GDM1 (cell line): Measurements from ENCODE around the gene SYTL2.
"Not testable (repeated sequence)": the region's sequence is repeated elsewhere in the genome, so short reads cannot be mapped to it uniquely, and the experiment has no call there.

Source experiments
- DNase-seq: peaks from one replicate; lab custom pipeline; 2025; lab: John Stamatoyannopoulos, UW

SYTL2 gene

DNA sequence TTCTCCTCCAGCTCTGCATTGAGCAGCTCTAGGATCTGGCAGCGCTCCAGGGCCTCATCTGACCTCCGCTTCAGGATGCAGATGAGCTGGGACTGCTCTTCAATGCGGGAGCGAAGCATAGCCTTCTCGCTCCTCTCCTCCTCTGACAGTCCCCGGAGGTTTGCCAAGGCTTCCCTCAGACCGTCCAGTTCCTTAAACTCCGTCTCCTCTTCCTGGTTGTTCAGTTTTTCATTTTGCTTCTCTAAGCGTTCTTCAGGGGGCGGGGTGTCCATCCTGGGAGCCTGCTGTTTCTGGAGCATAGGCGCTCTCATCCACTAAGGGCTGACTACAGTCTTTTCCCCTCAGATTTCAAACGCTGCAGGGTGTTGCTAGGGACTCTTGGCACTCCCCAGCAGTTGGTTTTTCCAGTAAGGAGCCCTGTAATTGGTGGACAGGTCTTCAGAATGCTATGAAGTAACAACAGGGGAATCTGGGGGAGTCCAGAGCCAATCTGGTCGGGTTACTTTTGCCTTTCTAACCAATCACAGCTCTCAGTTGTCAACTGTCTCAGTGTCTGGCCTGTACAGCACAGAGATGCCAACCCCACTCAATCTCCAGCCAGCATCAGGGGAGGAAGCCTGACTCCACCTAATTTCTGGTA is 125.0 kb downstream of the SYTL2 start, which contains the start of gene CCDC89:
Gene CCDC89 (minus strand): TSS at position 376 of the 640 bp plus-strand sequence. CDS start 65 bp downstream, at position 311.
- no peak for DNase-seq

DNA sequence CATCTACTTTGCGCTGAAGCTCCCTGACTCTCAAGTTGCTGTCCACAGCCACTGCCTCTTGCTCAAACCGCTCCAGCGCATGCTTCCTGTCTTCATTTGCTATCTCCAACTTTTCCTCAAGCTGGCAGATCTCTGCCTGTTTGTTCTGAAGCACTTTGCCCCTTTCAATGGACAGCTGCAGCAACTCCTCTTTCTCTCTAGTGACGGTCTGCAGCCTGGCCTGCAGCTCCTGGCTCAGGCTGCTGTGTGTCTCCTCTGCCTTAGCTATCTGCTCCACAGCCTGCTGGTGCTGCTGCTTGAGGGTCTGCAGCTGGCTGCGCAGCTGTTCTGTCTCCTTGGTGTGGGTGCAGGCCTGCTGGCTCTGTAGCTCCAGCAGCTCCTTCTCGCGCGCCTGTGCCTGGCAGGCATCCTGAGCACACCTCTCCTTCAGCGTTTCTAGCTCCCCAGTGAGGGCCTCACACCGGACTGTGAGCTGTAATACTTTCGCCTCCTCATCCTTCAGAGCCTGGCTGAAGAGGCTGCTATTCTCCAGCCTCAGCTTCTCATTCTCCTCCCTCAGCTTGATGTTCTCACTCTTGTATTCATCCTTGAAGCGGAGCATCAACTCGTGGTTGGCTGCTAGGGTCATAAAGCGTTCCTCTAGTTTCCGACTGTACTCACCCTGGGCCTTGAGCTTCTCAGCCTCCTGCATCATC is 125.7 kb downstream of the SYTL2 start:
- no peak for DNase-seq

DNA sequence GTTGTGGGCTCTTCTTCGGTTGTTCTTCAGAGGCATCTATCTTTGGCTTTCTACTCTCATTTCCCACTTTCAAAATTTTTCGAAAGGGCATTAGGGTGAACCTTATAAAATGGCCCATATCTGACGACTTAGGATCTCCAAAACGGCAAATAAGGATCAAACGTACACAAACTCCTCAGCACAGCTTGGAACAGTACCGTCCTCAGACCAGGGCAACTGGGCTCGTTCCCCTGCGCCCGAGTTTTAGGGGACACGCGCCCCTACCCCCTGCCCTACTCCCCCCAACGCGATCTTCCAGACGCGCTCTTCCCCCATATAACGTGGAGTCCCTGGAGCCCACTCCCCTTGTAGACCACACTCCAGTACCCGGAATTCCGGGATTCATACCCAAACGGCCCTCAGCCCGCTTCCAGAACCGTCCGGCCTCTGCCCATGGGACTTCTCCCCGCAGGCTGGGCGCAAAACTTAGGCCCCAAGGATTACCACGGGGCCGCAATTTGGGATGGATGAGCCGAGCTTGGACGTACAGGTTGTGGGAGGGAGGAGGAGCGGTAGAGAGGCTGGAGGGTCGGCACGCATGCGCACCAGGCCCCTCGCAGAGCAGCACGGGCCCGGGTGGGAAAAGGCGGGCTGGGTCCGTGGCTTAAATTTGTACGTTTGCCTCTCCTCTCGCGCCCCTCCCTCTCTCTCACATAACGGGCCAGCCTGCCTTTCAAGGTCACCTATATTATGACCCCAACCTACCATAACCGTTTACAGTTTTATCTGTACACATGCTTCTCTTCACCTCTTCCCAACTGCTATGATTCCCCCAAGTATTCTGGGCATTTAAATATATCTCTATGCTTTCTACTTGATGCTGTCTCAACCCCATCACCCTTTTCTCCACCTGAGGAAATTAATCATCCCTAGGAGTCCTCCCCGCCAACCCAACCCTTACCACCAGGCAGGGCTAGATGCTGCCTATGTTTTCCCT is 128.3 kb downstream of the SYTL2 start:
- peak; percentile 54 for DNase-seq

DNA sequence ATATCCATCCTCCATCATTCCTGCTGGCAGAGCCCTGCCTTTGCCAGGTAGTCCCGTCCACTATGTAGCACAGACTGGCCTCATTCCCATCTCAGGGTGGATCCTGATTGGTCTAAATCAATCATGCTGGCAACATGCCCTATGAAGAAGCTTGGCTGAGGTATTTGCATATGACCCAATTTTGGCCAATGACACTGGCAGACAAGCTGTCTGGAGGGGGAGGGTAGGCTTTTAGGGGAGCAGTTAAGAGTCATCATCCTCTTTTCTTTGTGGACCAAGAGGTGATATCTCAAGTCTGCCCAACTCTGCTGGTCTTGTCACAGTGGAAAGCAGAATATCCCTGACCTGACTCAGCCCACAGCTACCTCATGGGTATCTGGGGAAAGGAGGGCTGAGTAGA is 130.0 kb downstream of the SYTL2 start:
- no peak for DNase-seq

DNA sequence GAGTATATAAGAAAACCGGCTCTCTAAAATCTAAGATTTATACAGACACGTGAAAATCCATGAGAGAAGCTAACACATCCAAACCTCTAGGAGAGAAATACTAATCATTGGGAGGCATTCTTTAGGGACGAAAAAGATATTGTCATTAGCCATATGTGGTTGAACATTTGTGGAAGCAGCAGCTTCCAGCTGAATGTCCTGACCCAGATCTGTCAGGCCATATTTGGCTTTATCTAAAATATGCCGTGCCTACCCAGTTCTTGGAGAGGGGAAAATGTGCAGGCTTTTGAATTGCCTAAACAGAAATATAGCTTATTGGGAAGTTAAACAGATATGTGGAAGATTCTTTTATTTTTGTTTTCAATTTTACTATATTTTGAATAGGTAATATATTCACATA is 131.4 kb downstream of the SYTL2 start:
- no peak for DNase-seq

DNA sequence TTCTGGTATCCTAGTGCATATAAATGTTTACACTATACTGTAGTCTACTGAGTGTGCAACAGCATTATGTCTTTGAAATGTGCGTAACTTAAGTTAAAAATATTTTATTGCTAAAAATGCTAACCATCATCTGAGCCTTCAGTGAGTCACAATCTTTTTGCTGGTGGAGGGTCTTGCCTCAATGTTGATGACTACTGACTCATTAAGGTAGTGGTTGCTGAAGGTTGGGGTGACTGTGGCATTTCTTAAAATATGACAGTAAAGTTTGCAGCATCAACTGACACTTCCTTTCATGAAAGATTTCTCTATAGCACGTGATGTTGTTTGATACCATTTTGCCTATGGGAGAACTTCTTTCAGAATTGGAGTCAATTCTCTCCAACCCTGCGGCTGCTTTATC is 137.5 kb downstream of the SYTL2 start:
- DNase-seq, result no peak

DNA sequence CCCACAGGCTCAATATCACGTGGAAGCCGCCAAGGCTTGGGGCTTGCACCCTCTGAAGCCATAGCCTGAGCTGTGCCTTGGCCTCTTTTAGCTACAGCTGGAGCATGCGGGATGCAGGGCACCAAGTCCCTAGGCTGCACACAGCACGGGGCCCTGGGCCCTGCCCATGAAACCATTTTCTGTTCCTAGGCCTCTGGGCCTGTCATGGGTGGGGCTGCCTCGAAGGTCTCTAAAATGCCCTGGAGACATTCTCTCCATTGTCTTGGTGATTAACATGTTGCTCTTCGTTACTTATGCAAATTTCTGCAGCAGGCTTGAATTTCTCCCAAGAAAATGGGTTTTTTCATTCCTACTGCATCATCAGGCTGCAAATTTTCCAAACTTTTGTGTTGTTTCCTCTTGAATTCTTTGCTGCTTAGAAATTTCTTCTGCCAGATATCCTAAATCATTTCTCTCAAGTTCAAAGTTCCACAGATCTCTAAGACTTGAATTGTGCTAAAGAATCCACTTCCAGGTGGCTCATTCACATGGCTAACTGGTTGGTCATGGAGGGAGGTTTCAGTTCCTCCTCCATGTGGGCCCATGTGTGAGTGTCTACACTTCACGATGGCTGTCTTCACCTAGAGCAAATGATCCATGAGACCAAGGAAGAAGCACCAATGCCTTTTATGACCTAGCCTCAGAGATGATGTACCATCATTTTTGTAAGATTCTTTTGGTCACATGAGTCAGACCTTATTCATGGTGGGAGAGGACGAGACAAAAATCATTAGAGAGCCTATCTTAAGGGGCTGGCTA is 138.6 kb downstream of the SYTL2 start:
- no peak for DNase-seq

DNA sequence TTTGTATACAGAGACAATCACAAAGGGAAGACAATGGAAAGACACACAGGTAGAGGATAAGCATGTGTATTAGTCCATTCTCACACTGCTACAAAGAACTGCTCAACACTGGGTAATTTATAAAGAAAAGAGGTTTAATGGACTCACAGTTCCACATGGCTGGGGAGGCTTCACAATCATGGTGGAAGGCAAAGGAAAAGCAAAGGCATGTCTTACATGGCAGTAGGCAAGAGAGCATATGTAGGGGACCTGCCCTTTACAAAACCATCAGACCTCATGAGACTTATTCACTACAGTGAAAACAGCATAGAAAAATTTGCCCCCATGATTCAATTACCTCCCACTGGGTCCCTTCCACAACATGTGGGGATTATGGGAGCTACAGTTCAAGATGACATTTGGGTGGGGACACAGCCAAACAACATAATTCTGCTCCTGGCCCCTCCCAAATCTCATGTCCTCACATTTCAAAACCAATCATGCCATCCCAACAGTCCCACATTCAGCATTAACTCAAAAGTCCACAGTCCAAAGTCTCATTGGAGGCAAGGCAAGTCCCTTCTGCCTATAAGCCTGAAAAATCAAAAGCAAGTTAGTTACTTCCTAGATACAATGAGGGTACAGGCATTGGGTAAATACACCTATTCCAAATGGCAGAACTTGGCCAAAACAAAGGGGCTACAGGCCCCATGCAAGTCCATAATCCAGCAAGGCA is 139.8 kb downstream of the SYTL2 start:
- not testable (repeated sequence) for DNase-seq

DNA sequence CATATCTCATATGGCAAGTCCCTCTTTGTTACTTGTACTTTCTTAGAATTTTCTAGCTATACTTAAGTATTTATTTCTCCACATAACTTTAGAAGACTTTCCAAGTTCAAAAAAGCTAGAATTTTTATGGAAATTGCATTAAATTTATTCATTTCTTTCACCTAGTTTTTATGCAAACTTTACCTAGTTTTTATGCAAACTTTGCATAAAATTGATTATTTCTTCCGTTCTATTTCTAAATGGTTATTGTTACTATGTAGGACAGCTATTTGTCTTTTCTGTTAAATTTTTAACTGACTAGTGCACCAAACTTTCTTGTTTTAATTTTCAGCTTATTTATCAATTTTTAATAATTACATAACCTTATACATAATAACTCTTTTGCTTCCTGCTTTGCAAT is 142.8 kb downstream of the SYTL2 start:
- DNase-seq, result no peak

DNA sequence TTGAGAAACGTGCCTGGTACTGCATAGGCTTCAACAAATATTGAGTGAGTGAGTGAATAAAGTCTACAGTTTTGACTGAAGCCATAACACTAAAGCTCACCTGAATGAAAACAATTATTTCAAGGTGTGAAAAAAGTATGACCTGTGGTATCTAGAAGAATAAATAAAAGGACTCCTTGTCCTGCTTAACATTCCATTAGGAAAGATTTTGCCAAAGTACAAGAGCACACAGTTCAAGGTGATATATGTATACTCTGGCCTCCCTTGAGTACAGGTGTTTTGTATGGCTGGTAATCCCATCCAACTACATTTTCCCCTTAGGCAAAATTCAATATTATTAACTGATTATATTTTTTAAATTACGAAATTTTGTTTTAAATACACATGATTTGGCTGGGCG is 144.3 kb downstream of the SYTL2 start:
- no peak for DNase-seq

DNA sequence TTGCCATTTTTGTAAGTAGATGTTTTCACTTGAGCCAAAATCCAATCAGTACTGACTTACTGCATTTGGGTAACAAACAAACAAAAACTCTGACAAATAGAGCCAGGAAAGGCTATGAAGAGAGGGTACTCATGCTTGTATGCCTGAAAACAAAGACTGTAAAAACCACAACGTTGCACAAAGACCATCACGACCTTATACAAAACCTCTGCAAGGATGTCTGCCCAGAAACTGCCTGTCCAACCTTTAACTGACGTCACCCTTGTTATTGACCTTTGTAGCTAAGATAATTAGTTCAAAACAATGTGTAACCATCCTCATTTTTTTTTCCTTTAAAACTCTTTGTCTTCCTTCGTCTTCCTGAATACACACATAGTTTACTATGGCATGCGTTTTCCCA is 145.2 kb downstream of the SYTL2 start:
- no peak for DNase-seq

DNA sequence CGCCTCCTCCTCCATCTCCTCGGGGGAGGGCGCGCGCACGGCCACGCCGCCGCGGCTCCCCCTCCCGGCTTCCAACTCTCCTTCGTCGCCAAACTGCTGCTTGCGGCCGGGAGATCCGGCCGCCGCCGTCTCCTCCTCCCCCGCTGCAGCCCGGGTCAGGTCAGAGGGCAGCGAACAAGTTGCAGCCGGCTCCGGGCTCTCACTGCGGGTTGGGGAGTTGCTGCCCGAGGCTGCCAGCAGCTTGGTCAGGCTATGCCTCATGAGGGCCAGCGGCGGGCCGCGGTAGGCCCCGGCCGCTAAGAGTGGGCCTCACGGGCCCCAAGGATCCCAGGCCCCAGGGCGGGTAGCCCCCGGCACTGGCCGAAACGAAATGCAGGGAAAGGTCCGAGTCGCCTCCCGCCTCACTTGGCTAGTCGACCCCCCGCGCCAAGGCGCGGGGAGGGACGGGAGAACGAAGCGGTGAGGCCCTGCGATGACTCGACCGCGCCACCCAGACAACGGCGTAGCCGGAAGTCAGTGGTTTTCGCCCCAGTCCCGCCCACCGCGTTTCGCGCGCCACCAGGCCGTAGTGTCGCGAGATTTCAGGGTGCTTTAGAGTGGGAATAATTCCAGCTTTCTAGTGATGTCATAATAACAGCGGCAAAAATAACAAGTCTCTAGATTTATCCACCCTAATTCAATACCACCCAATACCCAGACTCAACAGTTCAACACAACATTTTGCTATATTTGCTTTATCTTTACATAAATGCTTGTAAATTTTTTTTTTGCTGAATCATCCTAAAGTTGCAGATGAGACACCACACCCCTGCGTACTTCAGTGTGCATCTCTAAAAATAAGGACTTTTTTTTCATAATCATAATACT is 146.1 kb downstream of the SYTL2 start, which contains the start of gene CREBZF:
Gene CREBZF (minus strand): TSS at position 515 of the 867 bp plus-strand sequence. CDS start 254 bp downstream, at position 261.
- peak; percentile 89 for DNase-seq

DNA sequence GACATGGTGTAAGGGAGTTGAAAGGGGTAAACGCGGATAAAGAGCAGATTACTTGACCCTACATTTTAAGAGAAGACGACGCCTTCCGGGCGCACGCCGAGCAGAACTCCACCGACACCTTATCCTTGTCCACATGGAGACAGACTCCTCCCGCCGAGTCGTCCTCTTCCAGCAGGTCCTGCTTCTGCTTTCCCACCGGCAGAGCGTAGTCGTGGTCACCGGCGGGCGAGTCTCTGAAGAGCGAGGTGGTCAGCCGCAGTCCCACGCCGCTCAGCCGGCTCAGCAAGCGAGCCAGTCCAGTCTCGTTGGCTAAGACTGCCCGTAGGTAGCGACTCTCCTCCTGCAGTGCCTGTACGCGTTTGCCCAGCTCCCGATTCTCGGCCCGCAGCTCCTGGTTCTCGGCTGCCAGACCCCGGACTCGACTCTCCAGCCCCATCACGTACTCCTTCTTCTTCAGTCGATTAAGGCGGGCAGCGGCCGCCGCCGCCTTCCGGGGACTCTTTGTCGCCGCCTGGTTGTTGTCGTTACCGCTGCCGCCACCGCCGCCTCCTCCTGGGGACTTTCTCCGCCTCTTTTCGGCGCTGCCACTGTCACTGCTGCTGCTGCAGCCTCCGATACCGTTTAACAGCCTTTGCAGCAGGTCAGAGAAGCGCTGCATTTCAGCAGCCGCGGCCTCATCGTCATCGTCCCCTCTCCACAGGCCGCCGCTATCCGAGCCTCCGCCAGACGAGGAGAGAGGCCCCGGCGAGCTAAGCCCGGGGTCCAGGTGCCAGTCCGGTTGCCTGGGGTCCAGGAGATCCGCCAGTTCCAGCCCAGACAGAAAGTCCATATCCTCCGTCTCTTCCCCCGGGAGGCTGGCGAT is 147.0 kb downstream of the SYTL2 start:
- DNase-seq, result peak; percentile 46

DNA sequence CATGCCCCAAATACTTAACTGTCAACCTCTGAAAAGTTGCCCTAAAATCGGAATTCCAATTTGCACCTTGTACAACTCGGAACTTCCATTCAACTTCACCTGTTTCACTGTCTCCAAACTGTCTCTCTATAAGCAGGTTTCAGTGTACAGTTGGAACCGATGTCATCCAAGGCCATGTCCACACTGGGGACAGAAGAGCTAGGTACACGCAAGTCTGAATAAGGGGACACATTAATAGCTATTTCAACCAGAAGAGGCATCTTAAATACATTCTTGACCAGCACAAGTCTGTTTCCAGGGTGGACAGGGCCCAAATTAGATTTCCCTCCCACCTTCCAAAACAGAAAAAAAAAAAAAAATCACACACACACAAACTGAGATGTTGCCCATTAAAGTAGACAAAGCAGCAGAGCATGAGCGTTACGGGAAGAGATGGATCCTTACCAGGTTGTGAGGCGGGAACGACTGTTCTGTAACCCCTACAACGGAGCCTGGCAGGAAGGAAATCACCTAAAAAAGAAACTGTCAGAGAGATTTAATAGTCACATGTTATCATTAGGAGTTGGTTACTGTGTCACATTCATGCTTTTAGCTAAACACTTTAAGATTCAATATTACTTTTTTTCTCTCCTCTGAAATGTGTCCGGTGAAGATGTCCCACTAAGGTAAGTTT is 147.7 kb downstream of the SYTL2 start:
- no peak for DNase-seq

DNA sequence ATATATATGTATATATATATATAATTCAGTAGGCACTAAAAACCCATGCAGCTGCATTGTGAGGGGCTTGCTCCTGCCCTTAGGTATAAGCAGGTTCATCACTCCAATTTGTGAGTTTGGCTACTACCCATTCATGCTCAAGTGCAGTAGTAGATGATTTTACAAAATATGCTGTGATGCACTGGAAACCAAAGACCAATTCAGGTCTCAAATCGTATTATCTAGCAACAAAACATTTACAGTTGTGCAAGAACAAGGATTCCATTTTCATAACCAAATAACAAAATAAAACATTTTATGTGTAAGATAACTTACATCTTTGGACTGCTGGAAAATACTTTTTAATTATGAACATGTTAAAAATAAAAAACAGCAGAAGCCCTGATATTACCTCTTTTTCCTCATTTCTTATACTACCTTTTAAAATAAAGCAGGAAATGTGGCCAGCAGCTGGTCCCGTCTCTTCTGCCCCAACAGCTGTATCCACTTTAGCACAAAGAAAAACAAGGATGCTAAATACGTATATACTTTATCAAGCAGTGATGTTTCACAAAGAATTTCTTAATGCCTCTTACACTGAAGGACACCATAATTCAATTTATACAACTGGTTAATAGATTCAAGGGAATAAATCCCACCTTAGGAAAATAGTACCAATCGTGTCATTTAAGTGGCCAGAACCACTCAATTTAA is 148.8 kb downstream of the SYTL2 start:
- DNase-seq, result no peak

DNA sequence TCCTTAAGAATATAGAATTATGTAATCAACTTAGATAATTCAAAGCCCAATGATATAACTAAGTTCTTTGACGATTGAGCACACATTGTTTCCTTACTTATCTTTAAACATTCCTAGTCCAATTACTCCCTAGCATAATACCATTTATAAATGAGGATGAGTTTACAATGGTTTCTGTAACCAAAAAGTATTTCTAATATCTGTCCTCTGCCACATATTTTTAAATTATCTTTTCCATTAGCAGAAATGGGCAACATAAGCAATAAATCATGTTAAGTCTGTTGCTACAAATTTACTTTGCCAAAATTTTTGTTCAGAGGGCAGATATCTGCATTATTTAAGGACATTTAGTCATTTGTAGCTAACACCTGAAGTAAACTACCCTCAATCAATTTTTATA is 152.8 kb downstream of the SYTL2 start:
- DNase-seq, result no peak

DNA sequence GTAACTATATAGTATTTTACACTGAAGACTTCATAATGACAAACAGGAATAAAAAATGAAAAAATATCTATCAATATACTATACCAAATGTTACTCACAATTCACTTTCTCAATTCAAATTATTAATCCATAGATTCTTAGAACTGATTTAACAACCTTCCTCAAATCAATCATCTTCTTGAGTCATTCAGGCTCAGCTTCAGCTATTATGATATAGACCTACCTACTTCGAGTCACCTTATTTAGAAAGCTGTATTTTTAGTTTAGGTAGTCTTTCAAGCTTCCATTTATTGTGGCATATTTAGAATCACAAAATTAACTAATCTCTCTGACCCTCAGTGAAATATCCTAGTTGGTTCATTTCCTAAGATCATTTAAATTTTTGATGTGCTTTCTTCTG is 154.2 kb downstream of the SYTL2 start:
- no peak for DNase-seq

DNA sequence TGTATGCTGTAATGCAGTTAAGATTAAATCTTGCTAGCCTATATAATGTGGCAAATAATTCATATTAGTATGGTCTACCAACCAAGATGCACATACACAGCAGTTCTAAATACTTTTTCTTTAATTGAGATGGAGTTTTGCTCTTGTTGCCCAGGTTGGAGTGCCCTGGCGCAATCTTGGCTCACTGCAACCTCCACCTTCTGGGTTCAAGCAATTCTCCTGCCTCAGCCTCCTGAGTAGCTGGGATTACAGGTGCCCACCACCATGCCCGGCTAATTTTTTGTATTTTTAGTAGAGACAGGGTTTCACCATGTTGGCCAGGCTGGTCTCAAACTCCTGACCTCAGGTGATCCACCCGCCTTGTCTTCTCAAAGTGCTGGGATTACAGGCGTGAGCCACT is 156.6 kb downstream of the SYTL2 start:
- not testable (repeated sequence) for DNase-seq
